Right atrium auricular region (tissue), 2 donors: ENCODE results near the gene FBXO2. TPM values are rescaled to one million over a fixed set of nuclear protein-coding genes. Genes with fewer than 3 reads are reported as not detected.
"Not testable (repeated sequence)": the region's sequence is repeated elsewhere in the genome, so short reads cannot be mapped to it uniquely, and the experiment has no call there.

Experiments
- DNase-seq: peaks from one replicate; pipeline ENCODE4 v3.0.0-alpha.2; 2019; ENCODE audit warnings: low spot score
- H3K27ac ChIP-seq, 2 donors: fragments of 200-600 bp; sonication (generic); 1 replicate in 1 of 2; 2 replicates in 1 of 2; pipeline ENCODE4 v1.5.1; 2016 to 2019
- H3K27me3 ChIP-seq, 2 donors: fragments of 200-600 bp; sonication (generic); one replicate each; pipeline versions ENCODE4 v1.5.1 to v1.6.0; 2017 to 2019
- H3K36me3 ChIP-seq: fragments of 200-600 bp; sonication (generic); one replicate; pipeline ENCODE4 v1.5.1; 2016
- H3K4me1 ChIP-seq, 2 donors: fragments of 200-600 bp; sonication (generic); one replicate each; pipeline versions ENCODE4 v1.5.1 to v1.6.0; 2017 to 2019
- H3K4me3 ChIP-seq, 2 donors: fragments of 200-600 bp; sonication (generic); 1 replicate in 1 of 2; 2 replicates in 1 of 2; pipeline ENCODE4 v1.5.1; 2017 to 2019; ENCODE audit warnings: mild to moderate bottlenecking in 1 of 2, moderate library complexity in 1 of 2
- H3K9me3 ChIP-seq, 2 donors: fragments of 200-600 bp; sonication (generic); one replicate each; pipeline ENCODE4 v1.5.1; 2019
- CTCF ChIP-seq, 2 donors: fragments of 200-600 bp; sonication (generic); IDR thresholded peaks; one replicate each; pipeline ENCODE4 v1.5.1; 2019; ENCODE audit warnings: antibody characterized with exemption in 2 of 2
- total RNA-seq, 2 donors: library from RNA; depleted of rRNA; stranded (reverse); fragments of >200 nt; gene quantifications; one replicate each; pipeline ENCODE4 v1.1.0, GENCODE V29; 2016

The FBXO2 gene
- total RNA-seq, 2 donors from 2014 or later, result 2.5 to 16.7 TPM

GRCh38 chr1:11615090-11615489 lies 39.1 kb downstream of the FBXO2 start:
- DNase-seq, result no peak
- Histone ChIP-seq H3K27me3 (no peaks in the 10 kb centered on the region), H3K36me3 (no peaks in the 10 kb centered on the region), H3K9me3 (no peaks in the 10 kb centered on the region), H3K27ac (no peak overlapping the region), H3K4me3 (no peak overlapping the region), H3K4me1 (peaks cover 0 to 3% of the 10 kb centered on the region in 2 donors)
- no peak for TF ChIP-seq CTCF (IDR thresholded peaks at IDR 0.05)

- Histone ChIP-seq H3K4me3 (no peak overlapping the region), H3K27ac (no peak overlapping the region), H3K27me3 (no peaks in the 10 kb centered on the region), H3K9me3 (no peaks in the 10 kb centered on the region), H3K36me3 (no peaks in the 10 kb centered on the region), H3K4me1 (peaks cover 0 to 3% of the 10 kb centered on the region in 2 donors)
- no peak for TF ChIP-seq CTCF (IDR thresholded peaks at IDR 0.05)
- no peak for DNase-seq
Measured at GRCh38 chr1:11613347-11613746, 40.9 kb downstream of the FBXO2 start.

DNA sequence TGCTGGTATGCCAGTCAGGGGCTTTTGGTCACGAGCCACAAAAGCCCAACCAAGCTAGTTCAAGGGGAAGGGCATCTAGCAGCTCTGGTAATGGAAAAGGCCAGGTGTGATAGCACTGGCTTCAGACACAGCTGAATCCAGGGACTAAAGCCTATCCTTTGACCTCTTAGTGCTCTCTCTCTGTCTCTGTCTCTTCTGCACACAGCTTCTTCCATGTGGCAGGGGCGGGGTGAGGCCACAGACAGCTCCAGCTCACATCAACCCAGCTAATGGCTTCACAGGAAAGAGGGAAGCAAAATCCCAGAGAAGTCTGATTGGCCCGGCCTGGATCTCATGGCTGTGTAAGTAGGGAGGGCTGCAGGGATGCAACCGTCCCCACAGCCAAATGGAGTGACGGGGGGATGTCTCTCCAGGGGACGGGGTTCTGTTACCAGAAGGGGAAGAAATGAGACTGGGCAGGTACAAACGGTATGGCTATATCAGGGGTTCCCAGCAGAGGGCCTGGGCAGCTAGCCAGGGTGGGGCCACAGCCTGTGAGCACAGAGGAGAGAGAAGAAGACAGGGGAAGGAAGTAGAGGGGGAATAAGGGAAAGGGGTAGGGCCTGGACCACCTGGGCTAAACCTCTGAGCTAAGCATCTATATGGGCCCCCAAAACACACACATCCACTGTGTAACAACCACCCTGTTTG lies 42.4 kb downstream of the FBXO2 start:
- Histone ChIP-seq H3K36me3 (no peaks in the 10 kb centered on the region), H3K9me3 (peaks cover 0 to under 1% of the 10 kb centered on the region in 2 donors), H3K4me1 (peaks cover 0 to 3% of the 10 kb centered on the region in 2 donors), H3K4me3 (no peak overlapping the region), H3K27ac (no peak overlapping the region), H3K27me3 (no peaks in the 10 kb centered on the region)
- no peak for TF ChIP-seq CTCF (IDR thresholded peaks at IDR 0.05)
- DNase-seq, result no peak

DNA sequence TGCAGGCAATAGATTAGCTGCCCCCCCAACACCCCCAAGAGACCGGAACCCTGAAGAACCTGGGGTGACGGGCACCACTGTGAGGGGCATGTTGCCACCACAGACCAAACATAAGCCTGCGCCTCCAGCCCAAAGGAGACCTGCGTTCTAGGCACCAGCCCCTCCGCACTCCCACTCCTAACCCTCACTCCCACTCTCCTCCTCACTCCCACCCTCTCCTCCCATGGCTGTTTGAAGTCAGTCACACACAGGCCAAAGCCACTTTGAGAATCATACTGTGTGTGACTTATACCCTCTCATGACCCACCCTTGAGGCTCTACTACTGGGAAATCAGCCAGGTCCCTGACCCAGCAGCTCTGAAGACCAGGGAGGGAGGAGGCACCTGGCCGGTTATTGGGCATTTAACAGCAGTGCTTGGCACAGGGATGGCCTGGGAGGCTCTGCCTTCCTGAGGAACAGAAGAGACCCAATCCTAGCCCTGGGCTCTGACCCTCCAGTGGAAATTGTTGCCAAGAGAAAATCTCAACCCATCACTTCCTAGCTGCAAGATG lies 43.5 kb downstream of the FBXO2 start:
- H3K9me3 ChIP-seq, result peaks cover 0 to 5% of the 10 kb centered on the region in 2 donors
- peaks cover 0 to 3% of the 10 kb centered on the region in 2 donors for H3K4me1 ChIP-seq
- DNase-seq, result no peak
- no peak overlapping the region for H3K27ac ChIP-seq
- no peaks in the 10 kb centered on the region for H3K36me3 ChIP-seq
- H3K4me3 ChIP-seq, result no peak overlapping the region
- no peak for TF ChIP-seq CTCF (IDR thresholded peaks at IDR 0.05)
- no peaks in the 10 kb centered on the region for H3K27me3 ChIP-seq

DNA sequence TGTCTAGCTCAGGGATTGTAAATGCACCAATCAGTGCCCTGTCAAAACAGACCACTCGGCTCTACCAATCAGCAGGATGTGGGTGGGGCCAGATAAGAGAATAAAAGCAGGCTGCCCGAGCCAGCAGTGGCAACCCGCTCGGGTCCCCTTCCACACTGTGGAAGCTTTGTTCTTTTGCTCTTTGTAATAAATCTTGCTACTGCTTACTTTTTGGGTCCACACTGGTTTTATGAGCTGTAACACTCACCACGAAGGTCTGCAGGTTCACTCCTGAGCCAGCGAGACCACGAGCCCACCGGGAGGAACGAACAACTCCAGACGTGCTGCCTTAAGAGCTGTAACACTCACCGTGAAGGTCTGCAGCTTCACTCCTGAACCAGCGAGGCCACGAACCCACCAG lies 44.9 kb downstream of the FBXO2 start:
- H3K36me3 ChIP-seq, H3K9me3 ChIP-seq, H3K4me1 ChIP-seq, H3K4me3 ChIP-seq, H3K27ac ChIP-seq, DNase-seq, H3K27me3 ChIP-seq: not testable (repeated sequence)

DNA sequence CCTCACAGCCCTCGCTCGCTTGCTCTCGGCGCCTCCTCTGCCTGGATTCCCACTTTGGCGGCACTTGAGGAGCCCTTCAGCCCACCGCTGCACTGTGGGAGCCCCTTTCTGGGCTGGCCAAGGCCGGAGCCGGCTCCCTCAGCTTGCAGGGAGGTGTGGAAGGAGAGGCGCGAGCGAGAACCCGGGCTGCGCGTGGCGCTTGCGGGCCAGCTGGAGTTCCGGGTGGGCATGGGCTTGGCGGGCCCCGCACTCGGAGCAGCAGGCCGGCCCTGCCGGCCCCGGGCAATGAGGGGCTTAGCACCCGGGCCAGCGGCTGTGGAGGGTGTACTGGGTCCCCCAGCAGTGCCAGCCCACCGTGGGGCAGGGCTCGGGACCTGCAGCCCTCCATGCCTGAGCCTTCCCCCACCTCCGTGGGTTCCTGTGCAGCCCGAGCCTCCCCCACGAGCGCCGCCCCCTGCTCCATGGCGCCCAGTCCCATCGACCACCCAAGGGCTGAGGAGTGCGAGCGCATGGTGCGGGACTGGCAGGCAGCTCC lies 45.6 kb downstream of the FBXO2 start:
- H3K27me3 ChIP-seq, H3K4me3 ChIP-seq, H3K27ac ChIP-seq, H3K9me3 ChIP-seq, H3K36me3 ChIP-seq, H3K4me1 ChIP-seq, DNase-seq: not testable (repeated sequence)
